Measurements from ENCODE around the gene PLCB4.
A peak's percentile ranks its signal among the peaks of the same experiment; 100 is the strongest.
"Not testable (repeated sequence)": the region's sequence is repeated elsewhere in the genome, so short reads cannot be mapped to it uniquely, and the experiment has no call there.

The PLCB4 gene

DNA sequence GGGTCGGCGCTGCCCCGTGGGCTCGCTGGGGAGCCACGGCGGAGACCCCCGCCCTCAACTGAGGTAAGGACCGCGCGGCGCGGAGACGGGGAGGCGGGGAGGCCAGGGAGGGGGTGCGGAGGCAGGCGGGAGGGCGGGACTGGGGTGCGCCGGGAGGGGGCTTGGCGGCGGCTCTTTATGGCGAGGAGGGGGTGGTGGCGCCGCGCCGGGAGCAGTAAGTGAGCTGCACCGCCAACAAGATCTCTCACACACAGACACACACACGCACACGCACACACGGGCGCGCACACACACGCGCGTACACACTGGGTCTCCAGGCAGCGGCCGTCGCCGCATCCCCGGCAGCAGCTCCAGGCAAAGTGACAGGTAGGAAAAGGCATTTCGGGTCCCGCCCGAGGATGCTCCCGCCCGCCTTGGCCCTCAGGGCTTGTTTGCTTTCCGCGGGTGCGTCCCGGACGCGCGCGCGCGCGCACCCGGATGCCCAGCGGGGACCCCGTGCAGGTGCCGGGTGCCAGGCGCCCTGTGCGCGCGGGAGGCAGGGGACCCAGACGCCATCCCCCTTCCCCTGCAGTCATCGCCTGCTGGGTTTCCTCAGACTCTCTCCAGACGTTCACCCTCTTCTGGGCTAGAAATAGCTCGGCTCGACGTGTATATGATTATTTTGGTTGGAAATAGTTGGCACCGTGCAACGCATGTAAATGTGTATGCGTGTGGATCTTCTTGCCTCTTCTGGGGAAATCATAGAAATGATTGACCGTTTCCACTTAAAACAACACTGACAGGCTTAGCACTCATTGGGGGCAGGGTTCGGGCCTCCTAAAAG is at the start of gene PLCB4:
TSS of gene PLCB4 (plus strand) at position 247 of the 823 bp plus-strand sequence. CDS start 238,728 bp downstream, outside the sequence.
- DNase-seq = no peak

DNA sequence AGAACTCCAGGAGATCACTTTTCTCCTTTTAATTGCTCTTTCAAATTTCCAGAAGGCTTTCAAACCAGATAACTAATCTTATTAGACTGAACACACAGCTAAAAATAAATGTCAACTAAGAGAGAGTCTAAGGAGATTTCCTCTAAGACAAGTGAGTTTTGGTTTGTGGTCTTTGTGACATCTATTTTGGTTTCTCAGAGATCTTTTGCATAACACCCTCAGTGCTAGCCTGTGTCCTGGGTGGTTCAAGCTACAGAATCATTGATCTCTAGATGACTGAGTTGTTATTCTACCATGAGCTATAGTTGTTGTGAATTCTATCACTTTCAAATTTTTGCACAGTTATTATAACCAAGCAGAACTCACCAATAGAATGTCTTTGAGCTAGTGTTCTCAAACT is 49.1 kb upstream of the PLCB4 start:
- DNase-seq = peak; percentile 53

DNA sequence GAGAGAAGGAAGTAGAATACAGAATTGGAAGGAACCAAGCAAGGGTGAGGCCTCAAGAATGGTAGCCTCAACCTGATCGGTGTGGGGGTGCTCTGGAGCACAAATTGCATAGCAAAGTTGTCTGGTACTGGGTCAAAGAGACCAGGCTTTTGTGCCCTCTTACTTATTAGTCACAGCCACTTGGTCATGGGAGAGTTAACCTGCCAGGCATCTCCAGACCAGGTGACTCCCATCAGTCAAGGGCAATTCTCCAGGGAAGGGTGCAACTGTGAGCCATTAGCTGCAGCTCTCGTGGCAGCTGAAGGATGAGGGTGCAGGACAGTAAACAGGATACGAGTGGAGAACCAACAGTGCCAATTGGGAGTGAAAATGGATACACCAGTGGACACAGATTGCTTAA is 47.7 kb upstream of the PLCB4 start:
- no peak for DNase-seq

DNA sequence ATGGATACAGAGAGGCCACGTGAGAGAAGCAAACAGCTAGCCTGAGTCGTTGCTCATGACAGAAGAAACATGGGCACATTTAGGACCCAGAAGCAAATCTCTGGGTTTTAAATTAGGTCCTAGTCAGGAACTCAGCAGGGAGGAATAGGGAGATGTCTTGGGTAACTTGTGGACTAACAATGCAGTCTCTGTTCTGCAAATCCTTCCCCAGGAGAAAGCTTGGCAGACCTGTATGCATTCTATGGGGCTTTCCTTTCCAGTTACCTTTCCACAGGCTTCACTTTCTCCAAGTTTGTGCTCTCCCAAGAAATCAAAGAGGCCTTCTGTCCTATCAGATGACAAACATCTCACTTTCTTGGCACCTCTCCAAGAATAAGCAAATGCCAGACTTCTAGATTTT is 47.2 kb upstream of the PLCB4 start:
- peak; percentile 2 for DNase-seq

DNA sequence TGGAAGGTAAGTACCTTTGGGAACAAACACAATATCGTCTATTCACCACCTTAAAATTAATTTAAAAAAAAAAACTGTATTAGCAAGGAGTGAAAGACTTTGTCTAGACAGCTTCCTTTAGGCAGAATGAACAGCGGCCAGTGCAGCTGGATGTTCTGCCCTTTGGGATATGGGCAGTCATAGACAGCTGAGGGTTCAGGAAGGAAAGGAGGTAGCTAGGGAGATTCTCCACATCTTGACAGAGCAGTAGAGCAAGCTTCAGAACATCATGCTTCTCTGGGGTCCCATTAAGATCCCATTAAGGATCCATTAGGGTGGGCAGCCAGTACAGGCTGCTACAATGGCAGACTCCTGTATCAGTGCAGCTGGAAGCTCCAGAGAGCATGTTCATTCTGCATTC is 46.5 kb upstream of the PLCB4 start:
- DNase-seq = no peak

DNA sequence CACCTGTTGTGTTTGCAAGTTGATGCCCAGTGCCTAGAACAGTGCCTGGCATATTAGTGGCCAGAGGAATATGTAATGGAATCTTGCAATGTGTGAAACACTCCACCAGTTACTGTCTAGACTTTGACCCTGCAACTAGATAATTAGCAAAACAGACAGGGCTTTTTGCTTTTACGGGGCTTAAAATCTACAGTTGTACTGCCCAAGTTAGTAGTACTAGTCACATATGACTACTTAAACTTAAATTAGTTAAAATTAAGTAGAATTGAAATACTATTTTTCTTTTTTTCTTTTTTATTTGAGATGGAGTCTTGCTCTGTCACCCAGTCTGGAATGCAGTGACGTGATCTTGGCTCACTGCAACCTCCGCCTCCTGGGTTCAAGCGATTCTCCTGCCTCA is 44.3 kb upstream of the PLCB4 start:
- no peak for DNase-seq

DNA sequence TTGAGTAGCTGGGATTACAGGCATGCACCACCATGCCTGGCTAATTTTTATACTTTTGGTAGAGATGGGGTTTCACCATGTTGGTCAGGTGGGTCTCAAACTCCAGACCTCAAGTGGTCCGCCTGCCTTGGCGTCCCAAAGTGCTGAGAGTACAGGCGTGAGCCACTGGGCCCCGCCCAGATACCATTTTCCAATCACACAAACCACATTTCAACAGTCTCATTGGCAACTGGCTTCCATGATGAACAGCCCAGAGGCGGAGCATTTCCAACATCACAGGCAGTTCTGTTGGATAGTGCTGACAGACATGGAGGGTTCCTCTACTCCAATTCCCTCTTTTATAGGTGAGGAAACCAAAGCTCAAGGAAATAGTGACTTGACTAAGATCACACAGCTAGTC is 43.9 kb upstream of the PLCB4 start:
- DNase-seq = no peak

DNA sequence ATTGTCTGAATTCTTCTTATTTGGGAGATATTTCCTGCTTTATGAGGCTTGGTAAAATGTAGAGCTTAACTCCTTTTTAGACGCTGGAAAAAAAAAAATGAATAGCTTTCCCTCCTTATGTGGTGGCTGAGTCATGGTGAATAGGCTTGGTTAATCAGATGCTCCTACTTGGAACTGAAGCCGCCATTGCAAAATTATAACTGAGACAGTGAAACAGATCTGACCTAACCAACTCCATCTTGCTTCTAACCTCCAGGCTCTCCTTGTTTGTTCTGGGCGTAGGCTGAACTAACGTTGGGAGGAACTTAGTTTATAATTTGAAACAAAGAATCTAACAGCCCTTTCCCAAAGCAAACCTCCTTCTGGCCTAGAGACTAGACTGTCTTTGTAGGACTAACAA is 43.2 kb upstream of the PLCB4 start:
- DNase-seq = peak; percentile 9

DNA sequence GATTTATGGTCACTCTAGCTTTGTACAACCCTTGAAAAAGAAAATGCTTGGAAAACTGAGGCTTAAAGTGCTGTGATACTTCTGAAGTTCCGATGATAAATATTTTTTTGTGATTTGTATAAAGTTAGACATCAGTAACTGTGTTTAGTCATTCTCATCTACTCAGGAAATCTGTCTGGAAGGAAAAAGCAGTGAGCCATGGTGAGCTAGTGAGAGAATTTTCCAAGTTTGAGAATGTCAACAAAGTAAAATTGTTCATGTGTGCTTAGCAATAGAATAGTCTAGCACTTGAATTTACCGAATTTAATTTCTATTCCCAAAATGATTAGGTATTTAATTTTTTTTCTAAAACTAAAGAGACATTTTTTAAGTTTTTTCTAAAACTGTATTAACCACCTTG is 41.3 kb upstream of the PLCB4 start:
- no peak for DNase-seq

DNA sequence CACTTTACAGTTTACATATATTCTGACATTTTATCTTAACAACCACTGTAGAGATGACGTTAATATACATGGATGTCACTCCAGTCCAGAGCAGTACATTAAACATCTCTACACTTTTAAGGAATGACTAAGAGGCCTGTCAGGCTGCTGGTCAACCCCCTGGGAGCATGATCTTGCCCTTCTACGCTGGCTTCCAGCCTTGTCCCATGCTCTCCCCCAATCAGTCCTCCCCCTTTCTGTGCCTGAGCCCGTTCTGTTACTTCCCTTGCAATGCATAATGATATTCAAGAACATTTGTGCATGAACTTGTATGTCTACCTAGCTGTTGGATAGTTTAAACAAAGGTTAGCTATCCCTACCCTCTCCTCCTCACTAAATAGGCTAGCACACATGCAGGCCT is 40.5 kb upstream of the PLCB4 start:
- DNase-seq = no peak

DNA sequence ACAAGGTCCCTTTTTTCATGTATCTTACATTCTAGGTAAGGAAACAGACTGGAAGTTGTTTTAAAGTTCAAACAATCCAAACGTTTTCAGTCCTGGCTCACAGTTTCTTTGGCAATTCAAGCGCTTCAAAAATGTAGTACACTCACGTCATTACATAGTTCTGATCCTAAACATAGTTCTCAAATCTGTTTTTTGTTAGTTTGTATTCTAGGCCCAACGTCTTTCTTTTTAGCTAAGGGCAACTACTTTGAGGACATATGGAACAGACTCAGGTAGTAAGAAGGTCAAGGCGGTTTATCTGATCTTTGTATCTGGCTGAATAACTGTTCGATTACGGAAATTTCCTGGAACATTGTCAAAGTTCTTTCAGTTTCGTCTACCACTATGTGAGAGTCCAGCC is 36.9 kb upstream of the PLCB4 start:
- no peak for DNase-seq

DNA sequence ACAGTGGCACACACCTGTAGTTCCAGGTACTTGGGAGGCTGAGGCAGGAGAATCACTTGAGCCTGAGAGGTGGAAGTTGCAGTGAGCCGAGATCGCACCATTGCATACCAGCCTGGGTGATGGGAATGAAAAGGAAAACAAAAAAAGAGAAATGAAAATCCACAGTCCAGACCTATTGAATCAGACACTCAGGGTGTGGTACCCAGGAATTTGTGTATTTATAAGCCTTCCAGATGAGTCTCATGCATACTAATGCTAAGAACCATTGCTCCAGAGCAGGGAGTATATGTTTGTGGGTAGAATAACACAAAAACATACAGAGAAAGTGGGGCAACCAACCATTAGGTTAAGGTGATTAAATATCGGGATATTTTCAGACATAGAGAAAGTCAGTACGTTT is 36.1 kb upstream of the PLCB4 start:
- no peak for DNase-seq

DNA sequence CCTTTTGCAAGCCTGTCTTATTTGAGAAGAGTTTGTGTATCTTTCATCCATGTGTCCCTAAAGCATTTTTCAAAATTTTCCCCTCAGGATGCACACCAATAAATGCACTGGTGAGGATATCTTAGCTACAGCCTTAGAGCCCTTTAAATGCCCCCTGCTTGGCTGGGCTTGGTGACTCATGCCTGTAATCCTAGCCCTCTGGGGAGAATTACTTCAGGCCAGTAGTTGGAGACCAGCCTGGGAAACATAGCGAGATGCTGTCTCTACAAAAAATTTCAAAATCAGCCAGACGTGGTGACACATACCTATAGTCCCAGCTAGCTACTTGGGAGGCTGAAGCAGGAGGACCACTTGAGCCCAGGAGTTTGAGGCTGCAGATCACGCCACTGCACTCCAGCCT is 33.8 kb upstream of the PLCB4 start:
- DNase-seq = peak; percentile 4

DNA sequence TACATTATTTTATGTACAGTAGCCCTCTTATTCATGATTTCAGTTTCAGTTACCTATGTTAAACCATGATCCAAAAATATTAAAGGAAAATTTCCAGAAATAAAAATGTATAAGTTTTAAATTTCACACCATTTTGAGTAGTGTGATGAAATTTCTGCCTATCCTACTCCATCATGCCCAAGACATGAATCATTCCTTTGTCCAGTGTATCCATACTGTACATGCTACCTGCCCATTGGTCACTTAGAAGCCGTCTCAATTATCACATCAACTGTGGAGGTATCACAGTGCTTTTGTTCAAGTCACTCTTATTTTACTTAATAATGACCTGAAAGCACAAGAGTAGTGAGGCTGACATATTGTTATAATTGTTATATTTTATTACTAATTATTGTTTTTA is 32.3 kb upstream of the PLCB4 start:
- no peak for DNase-seq

DNA sequence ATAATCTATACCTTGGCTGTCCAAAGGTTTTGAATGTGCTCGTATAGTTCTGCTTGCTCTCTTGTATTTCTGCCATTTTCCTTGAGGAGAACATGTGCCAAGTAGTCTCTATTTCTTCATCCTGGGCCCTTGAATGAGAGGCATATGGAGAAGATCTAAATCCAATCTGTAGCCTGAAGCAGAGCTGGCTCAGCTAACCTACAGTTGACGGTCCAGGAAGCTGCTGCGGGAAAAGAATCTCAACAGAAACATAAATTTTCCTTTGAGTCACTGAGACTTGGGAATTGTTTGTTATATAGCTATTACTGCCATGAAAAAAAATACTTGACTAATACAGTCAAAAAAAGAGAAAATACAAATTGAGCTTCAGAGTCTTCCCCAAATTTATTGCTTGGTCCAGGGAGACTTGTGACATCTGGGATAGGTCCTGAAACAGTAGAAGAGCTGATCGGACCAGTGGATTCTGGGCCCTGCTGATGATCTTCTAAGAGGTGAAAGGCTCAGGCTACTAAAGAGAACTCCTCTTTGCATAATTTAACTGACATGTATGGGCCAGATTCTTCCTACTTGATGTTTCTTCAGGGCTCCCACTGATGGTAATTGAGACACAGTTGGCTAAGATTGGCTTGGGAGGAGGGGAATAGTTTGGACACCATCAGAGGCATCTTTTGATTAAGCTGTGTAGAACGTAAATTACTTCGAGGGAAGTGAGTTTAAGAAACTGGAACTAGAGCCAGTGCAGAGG is 29.9 kb upstream of the PLCB4 start:
- no peak for DNase-seq

DNA sequence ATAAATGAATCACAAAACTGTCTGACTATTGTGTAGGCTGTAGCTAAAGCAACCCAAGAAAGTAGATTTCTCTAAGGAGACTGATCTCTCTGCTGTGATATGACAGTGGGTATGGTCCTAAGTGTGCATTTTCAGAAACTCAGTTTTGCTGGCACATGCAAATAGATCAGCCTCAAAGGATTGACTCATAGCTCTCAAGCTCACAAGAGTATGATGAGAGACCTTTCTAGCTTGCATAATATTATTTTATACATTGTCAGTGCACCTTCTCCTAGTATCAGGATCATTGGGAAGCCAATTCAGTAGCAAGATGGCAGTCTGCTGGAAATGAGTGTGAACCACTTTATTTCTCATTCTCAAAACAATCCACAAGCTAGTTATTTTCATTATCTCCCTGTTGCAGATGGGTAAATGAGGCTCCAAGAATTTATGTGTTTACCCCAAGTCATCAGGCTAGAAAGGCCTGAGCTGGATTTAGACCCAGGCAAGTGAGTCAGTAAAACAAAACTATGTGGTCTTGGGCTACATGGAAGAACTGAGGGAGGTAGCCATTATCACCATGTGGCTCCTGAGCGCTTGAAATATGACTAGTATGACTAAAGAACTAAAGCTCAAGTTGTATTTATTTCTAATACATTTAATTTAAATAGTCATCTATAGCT is 27.9 kb upstream of the PLCB4 start:
- DNase-seq = no peak

DNA sequence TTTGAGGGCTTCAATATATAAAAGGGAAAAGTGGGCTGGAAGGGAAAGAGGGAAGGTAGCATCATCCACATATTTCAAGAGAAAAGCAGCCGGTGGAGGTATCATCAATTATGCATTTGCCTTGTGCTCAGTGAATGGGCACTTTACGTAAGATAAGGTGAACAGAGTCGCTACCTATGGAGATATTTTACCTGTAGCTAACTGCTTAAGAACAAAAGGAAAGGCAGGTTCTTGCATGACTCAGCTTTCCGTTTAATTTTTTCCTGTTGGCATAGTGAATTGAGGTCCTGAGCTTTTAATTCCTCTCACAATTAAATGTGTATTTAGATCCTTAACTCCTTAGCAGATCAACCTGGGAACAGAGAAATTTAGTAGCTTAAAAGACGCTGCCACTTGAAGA is 25.5 kb upstream of the PLCB4 start:
- no peak for DNase-seq

DNA sequence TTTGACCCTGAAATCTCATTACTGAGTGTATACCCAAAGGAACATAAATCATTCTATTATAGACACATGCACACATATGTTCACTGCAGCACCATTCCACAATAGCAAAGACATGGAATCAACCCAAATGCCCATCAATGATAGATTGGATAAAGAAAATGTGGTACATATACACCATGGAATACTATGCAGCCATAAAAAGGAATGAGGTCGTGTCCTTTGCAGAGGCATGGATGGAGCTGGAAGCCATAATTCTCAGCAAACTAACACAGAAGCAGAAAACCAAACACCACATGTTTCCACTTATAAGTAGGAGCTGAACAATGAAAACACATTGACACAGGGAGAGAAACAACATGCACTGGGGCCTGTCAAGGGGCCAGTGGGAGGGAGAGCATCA is 21.0 kb upstream of the PLCB4 start:
- DNase-seq = not testable (repeated sequence)

DNA sequence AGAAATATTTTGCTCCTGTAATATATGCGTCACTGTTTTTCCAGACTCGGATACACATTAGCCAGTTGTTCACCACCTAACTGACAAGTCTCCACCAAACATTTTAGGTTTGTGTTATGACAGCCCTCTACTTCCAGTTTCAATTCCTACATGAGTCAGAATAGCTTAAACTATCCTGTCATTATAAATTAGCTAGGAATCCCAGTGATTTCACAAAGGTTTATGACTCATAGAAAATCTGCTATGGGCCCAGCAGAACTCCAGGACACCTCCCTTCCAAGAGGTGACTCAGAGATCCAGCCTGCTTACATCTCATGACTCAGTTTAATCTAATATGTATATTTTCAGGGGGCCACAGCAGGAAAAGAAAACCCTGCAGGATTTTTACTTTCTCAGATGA is 17.4 kb upstream of the PLCB4 start:
- DNase-seq = peak; percentile 90

DNA sequence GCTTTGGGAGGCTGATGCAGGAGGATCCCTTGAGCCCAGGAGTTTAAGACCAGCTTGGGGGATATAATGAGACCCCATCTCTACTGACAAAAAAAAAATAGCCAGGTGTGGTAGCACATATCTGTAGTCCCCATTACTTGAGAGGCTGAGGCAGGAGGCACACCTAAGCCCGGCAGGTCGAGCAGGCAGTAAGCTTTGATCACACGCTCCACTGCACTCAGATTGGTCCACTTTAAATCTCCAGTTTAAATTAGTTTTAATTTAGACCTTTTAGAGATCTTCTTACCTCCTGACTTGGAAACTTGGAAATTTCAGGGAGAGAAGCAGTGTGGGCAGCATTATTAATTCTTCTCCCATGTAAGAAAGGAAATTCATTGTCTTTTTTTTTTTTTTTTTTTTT is 16.8 kb upstream of the PLCB4 start:
- no peak for DNase-seq

DNA sequence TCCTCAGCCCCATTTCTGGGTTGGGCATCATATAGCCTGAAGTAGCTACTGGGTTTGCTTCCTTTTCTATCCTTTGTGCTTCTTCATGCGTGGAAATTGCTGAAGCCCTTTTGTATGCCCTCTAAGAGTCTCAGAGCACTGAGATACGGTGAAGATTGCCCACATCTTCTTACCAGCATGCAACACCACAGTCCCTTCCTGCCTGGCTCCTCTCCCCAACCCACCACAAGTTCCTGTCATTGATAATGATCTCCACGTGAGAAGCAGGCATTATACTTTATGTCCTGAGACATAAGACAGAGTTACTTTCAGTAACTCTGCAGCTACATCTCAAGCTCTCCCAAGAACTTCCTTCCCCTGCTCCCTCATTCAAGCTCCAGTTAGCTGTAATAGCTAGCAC is 15.8 kb upstream of the PLCB4 start:
- no peak for DNase-seq

DNA sequence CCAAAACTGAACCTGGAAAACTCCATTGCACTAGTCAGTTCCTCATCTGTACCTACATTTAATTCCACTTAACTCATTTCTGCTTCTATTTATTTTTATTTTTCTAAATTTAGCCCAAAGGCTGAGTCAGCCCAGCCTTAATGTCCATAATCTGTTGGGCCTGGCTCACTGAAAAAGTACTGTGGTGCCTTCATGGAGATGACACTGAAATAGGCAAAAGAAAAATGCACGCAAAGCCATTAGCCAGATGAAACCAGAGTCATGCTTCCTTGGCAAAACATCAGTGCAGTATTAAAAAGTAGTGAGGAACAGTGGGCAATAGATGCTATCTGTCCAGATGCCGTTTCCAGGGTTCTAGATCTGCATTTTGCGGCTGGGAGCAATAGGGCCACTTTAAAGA is 14.7 kb upstream of the PLCB4 start:
- DNase-seq = no peak

DNA sequence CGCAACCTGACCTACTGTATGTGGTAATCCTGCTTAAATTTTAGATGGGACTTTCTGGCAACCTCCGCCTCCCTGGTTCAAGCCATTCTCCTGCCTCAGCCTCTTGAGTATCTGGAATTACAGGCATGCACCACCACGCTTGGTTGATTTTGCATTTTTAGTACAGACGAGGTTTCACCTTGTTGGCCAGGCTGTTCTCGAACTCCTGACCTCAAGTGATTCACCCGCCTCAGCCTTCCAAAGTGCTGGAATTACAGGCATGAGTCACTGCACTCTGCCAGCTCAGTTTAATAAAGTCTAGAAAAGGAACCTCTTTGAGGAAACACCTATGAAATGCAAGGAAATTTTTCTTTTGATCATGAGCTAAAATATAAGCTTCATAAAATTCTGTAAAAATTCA is 9.0 kb upstream of the PLCB4 start:
- DNase-seq = no peak

DNA sequence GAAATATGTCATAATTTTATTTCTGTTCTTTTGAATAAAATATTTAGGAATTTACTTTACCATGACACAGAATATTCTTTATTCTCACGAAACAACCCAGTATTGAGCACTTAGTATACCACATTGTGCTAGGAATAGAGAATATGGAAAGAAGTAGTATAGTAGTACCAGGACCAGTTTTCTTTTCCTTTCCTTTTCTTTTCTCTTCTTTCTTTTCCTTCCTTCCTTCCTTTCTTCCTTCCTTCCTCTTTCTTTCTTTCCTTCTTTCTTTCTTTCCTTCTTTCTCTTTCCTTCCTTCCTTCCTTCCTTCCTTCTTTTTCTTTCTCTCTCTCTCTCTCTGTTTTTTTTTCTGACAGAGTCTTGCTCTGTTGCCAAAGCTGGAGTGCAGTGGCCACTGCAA is 7.5 kb upstream of the PLCB4 start:
- DNase-seq = no peak

Measured in MV-4-11 (cell line).